Activated CD4-positive, alpha-beta T cell treated with anti-CD3 and anti-CD28 coated beads for 1 hour (primary cell): ENCODE data around the gene ZNF618.
"Not testable (repeated sequence)": the region's sequence is repeated elsewhere in the genome, so short reads cannot be mapped to it uniquely, and the experiment has no call there.

Source experiments
- DNase-seq: peaks from one replicate; pipeline ENCODE4 v3.0.0-alpha.2; 2020

The ZNF618 gene

GRCh38 chr9:113990975-113991471 is 114.9 kb downstream of the ZNF618 start:
- DNase-seq = no peak

- DNase-seq = no peak
Measured at GRCh38 chr9:113991714-113992113, 115.6 kb downstream of the ZNF618 start.

GRCh38 chr9:113992276-113992951 is 116.3 kb downstream of the ZNF618 start:
- DNase-seq = no peak

DNA sequence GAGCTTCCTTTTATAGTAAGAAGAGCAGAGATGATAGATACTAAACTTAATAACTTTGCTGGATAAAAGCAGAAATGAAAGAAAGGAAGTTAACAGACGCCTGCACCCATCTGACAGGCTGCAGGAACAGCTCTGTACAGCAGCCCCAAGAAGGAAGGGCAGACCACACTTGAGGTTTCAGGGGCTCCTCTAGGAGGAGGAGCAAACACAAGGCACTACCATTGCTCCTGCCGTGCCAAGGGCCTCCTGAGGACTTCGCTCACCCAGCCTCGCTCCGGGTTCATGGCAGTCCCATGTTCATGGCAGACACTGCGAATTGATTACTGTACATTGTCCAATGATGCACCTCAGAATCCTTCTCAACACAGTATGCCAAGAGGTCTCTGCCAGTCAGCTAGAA is 116.9 kb downstream of the ZNF618 start:
- no peak for DNase-seq

DNA sequence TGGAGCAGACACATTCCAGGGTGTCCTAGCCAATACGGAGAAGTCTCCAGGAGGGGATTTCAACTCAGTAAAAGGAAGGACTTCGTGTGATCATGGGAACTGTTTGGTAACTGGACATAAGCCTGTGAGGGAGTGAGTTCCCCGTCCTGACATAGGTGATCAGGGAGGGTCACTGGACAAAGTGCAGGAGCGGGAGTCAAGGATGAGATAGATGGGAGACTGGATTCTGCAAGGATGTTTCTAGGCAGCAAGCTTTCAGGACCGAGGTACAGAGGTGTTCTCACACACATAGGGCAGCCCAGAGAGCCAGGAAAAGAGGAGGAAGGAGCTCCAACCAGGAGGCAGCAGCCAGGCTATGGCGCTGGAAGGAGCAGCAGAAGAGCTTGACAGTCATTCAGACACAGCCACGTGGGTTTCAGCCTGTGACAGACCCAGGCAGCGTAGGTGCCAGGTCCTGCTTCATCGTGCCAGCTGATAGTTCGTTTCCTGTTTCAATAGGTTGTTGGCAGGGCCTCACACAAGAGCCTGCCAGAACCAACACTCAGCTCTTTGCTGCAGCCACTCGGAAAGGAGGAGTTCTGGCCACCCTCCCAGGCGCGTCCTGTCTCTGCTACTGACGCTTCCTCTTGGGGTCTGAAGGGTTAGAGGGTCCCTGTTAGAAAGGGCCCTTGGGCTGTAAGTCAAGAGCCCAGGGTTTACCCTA is 117.9 kb downstream of the ZNF618 start:
- DNase-seq = no peak

DNA sequence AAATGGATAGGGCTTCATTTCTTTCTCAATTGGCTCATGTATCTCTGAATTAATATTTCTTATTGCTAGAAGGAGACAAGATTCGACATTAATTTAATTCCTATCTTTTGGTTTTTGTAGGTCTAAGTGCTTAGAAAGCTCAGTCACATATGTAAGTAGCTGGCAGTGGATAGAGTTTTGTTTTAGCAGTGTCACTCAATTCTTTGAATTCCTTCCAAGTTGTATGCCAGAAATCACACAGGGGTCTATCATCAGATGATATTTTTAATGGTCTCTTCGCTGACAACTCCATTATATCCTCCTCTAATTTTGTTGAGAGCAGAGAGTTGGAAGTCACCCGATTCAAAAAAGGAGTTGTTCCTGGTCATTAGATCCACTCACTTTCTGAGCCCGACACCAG is 119.3 kb downstream of the ZNF618 start:
- DNase-seq = no peak

GRCh38 chr9:113995963-113996362 is 119.9 kb downstream of the ZNF618 start:
- no peak for DNase-seq

GRCh38 chr9:113996531-113997001 is 120.5 kb downstream of the ZNF618 start:
- DNase-seq = no peak

- not testable (repeated sequence) for DNase-seq
Measured at GRCh38 chr9:113997064-113997463, 121.0 kb downstream of the ZNF618 start.

- DNase-seq = no peak
Measured at GRCh38 chr9:113997610-113998009, 121.5 kb downstream of the ZNF618 start.

GRCh38 chr9:113998114-113998513 is 122.0 kb downstream of the ZNF618 start:
- no peak for DNase-seq

GRCh38 chr9:113998525-113999255 is 122.6 kb downstream of the ZNF618 start:
- DNase-seq = no peak

- DNase-seq = no peak
Measured at GRCh38 chr9:113999256-114000062, 123.3 kb downstream of the ZNF618 start.

GRCh38 chr9:114000063-114000454 is 124.0 kb downstream of the ZNF618 start:
- DNase-seq = no peak

GRCh38 chr9:114000671-114001409 is 124.7 kb downstream of the ZNF618 start:
- no peak for DNase-seq

DNA sequence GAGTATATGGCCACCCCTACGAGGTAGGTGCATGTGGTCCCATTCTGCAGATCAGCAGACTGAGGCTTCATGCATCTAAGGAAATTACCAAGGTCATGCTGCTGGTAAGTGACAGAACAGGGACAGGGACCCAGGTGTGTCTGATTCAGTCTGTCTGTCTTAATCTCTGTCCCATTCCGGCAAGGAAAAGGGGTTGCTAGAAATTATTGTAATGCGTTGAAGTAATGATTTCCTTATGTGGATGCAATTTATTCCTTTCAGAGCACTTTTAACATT is 125.2 kb downstream of the ZNF618 start:
- DNase-seq = no peak

GRCh38 chr9:114001794-114002261 is 125.7 kb downstream of the ZNF618 start:
- no peak for DNase-seq

DNA sequence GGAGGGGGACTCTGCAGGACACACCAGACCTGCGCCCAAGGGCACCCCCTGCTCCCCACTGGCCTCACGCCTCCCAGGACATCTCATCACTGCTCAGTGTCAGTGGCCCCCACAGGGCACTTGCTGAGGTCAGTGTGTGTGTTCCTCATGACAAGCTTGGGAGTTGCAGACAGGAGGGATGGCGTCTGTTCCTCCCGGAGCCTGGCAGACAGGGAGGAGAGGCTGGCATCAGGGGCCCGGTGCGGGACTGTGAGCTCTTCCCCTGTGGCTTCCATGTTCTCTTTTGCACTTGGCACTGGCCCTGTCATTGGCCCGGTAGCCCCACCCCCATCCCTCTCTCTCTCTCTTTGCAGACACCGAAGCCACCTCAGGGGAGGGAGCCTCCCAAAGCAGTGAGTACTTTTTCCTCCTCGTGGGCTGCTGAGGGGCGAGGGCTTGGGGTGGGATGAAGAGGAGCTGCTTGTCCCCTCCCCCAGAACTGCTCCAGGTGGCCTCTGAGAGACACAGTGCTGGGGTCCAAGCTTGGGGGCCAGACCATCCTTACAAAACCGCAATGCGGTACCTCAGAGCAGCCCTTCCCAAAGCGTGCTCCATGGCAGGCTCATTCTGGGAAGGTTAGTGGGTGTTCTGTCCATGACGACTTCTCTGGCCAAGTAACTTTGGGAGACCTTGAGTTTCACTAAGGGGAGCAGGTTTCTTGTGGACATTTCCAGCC is 126.3 kb downstream of the ZNF618 start:
- no peak for DNase-seq

- no peak for DNase-seq
Measured at GRCh38 chr9:114002986-114003350, 126.9 kb downstream of the ZNF618 start.

GRCh38 chr9:114003351-114003750 is 127.2 kb downstream of the ZNF618 start:
- DNase-seq = no peak

- no peak for DNase-seq
Measured at GRCh38 chr9:114003758-114004157, 127.6 kb downstream of the ZNF618 start.
